Activated CD8-positive, alpha-beta memory T cell treated with anti-CD3 and anti-CD28 coated beads, Interleukin-2, amount 50 U/mL, for 24 hours (primary cell): ENCODE results near the gene B3GALT4.
"Not testable (repeated sequence)": the region's sequence is repeated elsewhere in the genome, so short reads cannot be mapped to it uniquely, and the experiment has no call there.

Experiments
- DNase-seq: peaks from one replicate; pipeline ENCODE4 v3.0.0-alpha.2; 2020; ENCODE audit errors: extremely low read depth

Gene B3GALT4

DNA sequence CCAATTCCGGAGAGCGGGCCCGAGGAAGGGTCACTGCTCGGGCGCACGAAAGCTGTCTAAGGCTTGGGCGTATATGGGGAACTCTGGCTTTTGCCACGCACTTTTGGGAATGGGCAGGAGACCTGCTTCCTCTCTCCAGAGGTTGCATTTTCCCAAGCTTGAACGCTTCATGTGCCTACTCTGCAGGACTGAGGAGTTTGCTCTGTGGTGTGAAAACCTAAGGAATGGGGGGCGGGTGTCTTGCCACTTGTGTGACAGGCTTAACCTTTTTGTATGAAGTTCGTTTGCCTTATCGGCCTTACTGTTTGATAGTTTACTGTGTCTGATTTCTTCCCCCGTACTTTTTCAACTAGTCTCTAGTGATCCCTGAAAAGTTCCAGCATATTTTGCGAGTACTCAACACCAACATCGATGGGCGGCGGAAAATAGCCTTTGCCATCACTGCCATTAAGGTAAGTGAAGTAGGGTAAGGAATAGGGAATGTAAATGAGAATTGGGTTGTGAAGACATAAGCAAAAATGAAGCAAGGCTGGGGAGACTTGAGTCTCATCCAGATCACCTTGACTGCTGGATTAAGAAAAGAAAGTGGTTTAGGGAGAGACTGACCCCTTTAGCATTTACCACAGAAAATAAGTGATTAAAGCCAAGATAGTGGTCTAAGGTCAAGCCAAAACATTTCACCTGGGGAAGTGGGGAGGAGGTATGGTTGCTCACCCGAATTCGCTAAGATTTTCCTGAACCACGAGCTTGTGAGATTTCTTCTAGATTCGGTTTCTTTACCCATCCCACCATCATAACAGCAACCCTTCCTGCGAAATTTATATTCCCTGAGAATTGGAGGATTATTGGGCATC lies 4.4 kb upstream of the B3GALT4 start:
- DNase-seq: no peak

DNA sequence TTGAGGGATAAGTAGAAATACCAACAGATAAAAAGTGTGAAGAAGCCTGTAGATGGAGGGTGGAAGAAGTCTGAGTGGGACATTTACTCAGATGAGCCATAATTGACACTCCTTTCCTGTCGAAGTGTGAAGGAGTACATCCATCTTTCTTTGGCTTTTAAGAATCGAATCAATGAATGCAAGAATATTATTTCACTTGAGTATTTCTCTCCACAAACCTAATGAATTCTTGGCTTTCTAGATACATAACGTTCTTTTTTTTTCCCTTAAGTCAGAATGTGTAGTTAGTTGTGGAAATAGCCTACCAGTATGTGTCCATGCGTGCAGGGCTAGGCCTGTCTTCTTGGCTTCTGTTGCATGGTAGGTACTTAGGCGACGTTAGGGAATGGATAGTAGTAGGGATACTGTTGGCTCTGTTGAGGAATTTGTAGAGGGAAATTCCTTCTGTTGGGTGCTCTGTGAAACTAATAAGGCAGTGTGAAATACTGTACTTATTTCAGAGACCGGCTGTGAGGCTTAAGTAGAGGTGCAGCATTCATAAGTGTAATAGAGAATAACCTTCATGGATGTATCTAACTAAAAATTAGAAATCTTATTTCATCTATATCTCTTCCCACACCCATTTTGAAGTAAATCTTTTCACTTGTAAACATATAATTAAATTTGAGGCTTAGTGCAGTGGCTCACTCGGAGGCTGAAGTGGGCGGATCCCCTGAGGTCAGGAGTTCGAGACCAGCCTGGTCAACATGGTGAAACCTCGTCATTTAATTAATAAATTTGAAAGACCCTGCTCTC lies 3.6 kb upstream of the B3GALT4 start:
- DNase-seq: no peak

DNA sequence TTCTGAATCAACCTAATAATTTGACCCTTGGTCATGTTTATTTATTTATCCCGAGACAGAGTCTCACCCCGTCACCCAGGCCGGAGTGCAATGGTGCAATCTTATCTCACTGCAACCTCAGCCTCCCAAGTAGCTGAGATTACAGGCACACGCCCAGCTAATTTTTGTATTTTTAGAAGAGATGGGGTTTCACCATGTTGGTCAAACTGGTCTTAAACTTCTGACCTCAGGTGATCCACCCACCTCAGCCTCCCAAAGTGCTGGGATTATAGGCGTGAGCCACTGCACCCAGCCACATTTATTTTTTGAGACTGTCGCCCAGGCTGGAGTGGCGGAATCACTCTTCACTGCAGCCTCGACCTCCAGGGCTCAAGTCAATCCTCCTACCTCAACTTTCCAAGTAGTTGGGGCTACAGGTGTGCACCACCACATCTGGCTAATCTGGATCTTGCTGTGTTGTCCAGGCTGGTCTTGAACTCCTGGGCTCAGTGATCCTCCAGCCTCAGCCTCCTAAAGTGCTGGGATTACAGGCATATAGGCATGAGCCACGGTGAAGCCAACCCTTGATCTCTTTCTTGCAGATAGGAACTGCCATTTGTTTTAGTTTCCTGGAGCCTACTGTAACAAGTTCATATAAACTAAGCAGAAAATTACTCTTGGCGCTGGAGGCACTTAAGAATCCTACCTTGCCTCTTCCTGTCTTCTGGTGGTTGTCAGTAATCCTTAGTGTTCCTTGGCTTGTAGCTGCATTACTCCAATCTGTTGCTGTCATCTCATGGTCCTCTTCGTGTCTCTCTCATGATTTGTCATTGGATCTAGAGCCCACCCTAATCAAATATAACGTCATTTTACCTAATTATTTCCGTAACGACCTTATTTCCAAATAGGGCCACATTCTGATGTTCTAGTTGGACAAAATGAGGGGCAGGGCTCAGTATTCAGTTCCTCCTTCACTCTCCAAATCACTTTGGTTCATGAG lies 2.7 kb upstream of the B3GALT4 start:
- DNase-seq: no peak

DNA sequence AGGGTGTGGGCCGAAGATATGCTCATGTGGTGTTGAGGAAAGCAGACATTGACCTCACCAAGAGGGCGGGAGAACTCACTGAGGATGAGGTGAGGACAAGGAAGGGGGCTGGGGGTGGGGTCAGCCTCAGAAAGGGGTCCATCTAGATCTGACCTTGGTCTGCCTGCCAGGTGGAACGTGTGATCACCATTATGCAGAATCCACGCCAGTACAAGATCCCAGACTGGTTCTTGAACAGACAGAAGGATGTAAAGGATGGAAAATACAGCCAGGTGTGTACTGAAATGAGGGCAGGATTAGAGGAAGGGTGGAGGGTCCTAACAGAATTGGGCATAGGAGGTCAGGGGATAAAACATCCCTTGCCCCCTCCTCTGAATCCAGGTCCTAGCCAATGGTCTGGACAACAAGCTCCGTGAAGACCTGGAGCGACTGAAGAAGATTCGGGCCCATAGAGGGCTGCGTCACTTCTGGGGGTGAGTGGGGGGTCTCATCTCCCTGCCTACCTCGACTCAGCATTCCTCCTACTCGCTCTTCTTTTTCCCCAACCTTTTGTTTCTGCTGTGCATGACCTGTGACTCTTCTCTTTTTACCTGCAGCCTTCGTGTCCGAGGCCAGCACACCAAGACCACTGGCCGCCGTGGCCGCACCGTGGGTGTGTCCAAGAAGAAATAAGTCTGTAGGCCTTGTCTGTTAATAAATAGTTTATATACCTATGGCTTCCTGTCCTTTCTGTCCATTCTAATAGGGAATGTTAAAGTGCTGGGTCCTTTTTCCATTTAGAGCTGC lies 935 bp upstream of the B3GALT4 start:
- DNase-seq: not testable (repeated sequence)

DNA sequence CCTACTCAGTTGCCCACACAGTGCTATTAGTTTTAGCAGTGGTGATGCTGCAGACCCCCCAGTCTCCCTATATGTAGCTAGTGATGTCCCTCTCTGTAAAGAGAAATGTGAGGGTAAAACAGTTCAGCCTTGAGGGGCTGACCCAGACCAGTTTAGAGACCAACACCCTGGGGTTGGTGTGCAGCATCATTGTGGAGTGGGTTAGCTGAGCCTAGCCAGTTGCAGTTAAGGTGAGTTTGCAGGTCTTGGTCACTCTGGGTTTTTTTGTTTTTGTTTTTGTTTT lies 401 bp upstream of the B3GALT4 start:
- no peak for DNase-seq

DNA sequence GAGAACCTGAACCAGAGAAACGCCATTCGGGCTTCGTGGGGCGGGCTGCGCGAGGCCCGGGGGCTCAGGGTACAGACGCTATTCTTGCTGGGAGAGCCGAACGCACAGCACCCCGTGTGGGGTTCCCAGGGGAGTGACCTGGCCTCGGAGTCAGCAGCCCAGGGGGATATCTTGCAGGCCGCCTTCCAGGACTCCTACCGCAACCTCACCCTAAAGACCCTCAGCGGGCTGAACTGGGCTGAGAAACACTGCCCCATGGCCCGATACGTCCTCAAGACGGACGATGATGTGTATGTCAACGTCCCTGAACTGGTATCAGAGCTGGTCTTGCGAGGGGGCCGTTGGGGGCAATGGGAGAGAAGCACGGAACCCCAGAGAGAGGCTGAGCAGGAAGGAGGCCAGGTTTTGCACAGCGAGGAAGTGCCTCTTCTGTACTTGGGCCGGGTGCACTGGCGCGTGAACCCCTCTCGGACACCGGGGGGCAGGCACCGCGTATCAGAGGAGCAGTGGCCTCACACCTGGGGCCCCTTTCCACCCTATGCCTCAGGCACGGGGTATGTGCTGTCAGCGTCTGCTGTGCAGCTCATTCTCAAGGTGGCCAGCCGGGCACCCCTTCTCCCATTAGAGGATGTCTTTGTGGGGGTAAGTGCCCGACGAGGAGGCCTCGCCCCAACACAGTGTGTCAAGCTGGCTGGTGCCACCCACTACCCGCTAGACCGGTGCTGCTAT lies 904 bp downstream of the B3GALT4 start:
- DNase-seq: no peak

DNA sequence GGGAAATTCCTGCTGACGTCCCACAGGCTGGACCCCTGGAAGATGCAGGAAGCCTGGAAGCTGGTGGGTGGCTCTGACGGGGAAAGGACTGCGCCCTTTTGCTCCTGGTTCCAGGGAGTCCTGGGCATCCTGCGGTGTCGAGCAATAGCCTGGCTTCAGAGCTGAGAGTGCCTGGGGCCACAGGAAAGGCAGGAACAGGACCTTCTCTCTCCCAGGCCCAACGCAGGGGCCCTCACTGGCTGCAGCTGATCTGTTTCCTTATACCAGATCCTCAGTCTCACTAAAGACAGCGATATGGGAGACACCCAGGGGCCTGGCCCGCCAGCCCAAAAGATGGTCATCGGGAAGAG lies 1.4 kb downstream of the B3GALT4 start:
- DNase-seq: no peak

DNA sequence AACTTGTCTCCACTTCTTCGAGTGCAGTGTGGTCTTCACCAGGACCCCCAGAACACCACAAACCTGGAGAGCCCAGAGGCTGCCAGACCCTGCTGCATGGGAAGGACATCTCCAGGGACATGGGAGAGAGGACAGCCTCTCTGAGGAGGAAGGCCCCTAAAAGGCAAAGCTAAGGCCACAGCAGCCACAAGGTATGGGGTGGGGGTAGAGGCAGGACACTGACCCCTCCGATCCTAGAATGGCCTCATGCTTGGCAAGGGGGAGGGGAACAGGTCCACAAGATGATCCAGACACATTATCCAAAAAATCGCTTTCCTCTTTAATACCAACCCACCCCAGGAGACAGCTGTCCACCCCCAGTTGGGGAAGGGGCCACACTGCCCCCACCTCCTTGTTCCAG lies 1.9 kb downstream of the B3GALT4 start:
- no peak for DNase-seq

DNA sequence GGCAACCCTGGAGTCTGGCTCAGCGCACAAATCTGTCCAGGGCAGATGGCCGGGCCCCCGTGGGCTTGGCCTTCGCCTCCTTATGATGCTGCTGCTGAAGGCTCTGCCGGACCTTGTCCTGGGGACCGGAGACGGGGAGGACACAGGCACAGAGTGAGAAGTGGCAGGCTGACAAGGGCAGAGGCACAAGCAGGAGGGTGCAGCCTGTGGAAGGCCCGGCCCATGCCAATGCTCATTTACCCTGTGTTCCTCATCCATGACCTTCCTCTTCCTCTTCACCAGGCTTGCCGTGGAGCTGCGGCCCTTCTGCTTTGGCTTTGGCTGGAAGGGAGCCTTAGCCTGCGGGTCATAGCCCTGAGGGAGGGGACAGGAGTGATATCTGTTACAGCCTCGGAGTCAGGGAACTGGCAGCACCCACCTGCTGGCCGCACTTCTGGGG lies 2.4 kb downstream of the B3GALT4 start:
- DNase-seq: no peak

DNA sequence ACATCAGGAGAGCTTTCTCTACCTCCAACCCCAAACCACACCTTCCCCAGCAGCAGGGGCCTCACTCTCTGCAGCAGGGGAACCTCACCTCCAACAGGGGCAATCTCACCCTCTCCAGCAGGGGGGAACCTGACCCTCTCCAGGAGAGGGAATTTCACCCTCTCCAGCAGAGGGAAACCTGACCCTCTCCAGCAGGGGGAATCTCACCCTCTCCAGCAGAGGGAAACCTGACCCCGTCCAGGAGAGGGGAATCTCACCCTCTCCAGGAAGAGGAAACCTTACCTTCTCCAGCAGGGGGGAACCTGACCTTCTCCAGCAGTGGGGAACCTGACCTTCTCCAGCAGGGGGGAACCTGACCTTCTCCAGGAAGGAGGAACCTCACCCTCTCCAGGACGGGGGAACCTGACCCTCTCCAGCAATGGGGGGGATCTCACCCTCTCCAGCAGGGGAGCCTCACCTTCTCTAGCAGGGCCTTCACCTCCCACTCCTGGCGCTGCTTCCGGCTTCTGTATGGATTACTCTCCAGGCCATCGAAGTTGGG lies 3.1 kb downstream of the B3GALT4 start:
- no peak for DNase-seq

DNA sequence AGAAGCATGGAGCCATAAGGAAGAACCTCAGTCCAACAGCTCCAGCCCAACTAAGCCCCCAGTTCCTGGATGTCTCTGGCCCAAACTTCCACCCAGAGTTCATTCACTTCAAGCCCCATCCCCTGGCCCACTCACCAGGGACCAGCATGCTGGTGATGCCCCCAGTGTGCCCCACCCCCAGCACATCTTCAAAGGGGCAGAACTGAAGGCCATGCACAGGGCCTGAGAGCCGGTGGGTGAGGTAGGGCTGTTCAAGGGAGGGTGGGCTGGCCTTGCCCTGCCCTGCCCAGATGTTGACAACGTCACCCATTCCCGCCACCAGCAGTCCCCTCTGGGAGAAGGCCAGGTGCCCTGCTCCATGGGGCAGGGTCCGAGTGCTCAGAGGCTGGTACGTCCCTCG lies 3.6 kb downstream of the B3GALT4 start:
- DNase-seq: no peak

DNA sequence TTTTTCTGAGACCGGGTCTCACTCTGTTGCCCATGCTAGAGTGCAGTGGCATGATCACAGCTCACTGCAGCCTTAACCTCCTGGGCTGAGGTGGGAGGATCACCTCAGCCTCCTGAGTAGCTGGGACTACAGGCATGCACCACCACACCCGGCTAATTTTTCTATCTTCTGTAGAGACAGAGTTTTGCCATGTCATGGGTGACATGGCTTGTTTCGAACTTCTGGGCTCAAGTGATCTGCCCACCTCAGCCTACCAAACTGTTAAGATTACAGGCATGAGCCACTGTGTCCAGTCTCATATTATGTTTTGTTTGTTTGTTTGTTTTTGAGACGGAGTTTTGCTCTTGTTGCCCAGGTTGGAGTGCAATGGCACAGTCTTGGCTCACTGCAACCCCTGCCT lies 8.3 kb downstream of the B3GALT4 start:
- not testable (repeated sequence) for DNase-seq

DNA sequence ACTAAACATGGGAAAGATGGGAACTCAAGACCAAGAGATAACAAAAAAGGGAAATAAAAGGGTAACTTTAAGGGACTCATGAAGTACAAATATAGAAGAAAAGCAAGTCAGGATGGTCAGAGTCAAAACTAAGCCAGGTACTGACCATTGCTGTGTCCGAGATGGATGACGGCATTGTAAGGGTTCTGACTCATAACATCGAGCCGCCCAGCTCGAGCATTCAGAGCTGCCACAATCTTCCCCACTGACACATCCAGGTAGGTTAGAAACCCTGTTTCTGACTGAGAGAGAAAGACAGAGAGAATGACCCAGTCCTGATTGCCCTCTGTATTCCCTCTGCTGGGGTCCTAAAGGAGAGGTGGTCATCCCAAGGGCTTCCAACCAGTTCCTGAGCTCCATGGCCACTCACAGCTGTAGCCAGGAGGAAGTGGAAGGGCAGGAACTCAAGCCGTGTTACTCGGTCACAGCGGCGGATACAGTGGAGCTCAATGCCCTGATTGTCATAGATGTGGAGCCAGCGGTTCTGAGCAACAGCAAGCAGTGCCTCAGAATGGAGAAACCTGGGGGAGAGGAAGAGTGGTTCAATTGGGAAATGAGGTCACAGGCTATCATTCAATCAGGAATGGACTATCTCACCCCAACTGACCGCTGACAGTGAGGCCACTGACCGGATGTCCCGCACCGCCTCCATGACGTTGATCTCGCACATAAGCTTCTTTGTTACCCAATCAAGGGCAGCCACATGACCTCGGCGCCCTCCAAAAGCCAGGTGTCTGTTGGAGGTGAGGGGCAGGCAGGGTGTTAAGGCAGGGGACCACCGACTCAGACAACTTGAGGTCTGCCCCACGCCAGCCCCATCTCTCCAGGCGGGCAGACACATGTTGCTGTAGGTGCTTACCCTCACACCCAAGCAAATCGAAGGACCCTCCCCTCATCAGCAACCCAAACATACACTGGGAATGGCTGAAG lies 10.3 kb downstream of the B3GALT4 start:
- DNase-seq: no peak

DNA sequence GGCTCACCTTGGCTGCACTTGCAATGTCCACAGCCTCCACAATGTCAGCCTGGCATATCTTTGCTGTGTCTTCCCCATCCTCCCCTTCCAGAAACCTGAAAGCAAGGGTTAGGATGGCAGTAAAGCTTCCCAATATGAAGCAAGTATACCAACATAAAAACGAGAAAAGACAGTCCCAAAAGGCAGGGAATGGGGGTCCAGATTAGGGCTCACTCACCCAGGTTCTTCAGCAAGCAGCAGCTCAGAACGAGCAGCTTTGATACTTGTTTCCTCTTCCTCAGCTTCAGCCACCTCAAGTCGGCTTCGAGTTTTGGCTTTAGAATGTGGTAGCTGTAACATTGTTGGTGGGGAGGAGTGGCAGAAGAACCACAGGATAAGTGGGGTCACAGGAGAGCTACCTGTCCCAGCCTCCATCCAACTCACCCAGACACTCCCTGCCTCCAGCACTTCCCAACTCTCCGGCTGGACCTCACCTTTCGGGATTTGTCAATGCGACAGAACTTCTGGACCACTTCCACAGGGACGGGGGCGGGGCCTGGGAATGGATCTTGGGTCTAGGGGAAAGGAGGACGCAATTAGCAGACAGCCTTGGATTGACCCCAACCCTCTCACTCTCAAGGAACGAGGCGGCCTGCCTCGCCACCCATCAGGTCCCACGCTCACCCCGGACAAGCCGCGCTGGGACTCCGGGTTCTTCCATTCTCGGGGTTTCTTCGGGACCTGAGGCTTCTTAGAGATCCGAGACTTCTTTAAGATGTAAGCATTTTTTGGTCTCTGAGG lies 11.4 kb downstream of the B3GALT4 start:
- no peak for DNase-seq

DNA sequence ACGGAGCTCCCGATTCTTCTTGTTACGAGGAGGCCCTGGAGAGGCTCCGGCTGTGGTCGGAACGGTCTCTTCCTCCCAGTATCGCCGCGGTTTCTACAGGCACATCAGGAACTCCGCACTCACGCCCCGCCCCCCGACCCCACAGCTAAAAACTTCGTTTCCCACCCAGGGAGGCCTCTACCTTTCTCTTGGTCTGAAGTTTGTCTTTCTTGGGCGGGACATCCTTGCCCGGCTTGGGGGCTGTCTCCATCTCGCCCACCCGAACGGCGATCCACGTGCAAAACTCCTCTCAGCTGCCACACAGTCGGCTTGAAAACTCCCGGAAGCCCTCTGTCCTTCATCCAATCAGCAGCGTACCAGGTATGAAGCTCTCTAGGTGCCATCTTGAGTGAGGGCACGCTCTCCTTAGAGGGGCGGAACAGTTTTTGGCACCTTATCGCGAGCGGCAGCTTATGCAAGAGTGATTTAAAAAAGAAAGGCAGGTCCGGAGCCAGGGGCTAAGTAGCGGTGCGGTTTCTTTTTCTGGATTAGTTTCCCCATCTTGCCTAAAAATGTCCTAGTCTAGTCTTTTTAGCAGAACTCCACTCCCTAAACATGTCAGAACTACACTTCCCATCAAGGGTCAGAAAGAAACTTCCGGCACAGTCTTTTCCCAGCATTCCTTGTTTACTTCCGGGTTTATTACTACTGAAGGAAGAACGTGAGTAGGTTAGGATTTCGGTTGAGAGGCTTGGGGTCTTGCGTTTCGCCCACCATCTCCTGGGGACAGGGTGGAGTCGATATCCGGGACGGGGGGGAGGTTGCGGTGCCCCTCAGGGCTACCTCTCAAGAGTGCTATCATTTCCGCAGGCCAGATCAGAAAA lies 12.2 kb downstream of the B3GALT4 start, which contains the start of the genes PFDN6 and WDR46:
PFDN6 (plus strand) TSS at position 681 of the 863 bp plus-strand sequence. CDS start 256 bp downstream, outside the sequence.
WDR46 (minus strand) TSS at position 319 of the 863 bp plus-strand sequence; CDS start at position 250, 69 bp downstream.
- DNase-seq: peak; percentile 63

DNA sequence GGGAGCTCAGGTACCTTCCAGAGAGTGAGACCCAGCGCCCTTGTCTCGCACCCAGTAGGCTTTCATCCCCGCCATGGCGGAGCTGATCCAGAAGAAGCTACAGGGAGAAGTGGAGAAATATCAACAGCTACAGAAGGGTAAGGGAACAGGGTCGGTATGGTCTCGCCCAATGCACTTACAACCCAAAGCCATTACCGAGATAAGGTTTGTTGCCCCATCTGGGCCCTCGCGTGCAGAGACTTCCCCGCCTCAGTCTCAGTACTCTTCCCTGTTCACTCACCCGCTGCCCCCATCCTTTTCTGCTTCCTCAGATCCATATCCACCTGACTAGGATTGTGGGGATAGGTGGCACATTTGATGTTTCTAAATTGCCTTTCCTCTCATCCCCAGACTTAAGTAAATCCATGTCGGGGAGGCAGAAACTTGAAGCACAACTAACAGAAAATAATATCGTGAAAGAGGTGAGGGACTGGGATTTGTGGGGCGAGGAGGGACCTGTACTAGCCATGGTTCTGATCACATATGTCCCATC lies 12.9 kb downstream of the B3GALT4 start:
- DNase-seq: no peak

DNA sequence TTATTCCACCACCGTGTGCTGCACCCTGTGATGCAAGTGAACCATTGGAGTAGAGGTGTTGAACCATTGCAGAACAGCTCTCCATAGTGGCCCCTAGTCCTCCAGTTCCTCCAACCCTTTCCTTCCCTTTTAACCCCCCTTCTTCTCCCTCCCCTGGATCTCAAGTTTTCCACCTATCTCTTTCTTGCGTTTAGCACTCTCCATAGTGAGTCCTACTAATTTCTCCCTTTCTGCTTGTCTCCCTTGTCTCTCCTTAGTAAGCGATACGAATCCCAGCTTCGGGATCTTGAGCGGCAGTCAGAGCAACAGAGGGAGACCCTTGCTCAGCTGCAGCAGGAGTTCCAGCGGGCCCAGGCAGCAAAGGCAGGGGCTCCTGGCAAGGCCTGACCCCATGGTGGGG lies 13.5 kb downstream of the B3GALT4 start:
- DNase-seq: no peak
